Subcutaneous adipose tissue (tissue), 4 donors: Measurements from ENCODE around the gene PHYHIPL. TPM values are rescaled to one million over a fixed set of nuclear protein-coding genes. Genes with fewer than 3 reads are reported as not detected.

Experiments used
- CTCF ChIP-seq: fragments of 450-650 bp; IDR thresholded peaks from one replicate; pipeline ENCODE4 v1.5.1; 2016; ENCODE audit warnings: low read depth, mild to moderate bottlenecking, control low read depth, antibody characterized with exemption, moderate library complexity
- total RNA-seq, 4 donors: library from RNA; depleted of rRNA; stranded (reverse); fragments of >200 nt; gene quantifications; one replicate each; pipeline ENCODE4 v1.1.0, GENCODE V29; 2016

PHYHIPL gene
- under 1 TPM in 1 of 4 donors, not detected in 3; 0.22 TPM for total RNA-seq

DNA sequence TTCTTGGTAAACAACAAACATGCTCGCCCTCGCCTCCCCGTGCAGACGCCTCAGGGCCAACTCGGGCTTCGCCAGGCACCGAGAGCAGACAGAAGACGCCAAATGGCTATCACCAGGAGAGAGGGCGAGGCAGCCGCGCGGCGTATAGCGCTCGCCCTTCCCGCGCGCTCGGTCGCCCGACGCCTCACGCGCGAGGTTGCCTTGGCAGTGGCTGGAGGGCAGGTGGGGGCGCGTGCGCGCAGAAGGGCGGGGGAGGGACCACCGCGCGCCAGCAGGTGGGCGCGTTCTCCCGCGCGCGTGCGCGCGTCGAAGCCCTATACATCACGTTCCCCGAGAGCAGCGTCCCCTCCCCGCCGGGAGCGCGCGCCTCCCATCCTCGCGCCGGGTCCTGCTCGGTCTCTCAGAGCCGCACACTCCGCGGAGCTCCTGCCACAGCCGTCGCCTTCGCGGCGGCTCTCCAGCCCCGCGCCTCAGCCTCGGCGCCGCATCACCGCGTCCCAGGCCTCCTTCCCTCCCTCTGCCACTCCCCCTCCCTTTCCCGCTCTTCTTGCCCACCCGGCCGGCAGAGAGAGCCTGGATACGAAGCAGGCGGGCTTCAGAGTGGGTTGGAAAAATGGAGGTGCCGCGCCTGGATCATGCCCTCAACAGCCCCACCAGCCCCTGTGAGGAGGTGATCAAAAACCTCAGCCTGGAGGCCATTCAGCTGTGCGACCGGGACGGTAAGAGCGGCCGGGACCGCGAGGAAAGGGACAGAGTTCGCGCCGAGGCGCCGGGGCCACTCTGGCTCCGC, at the start of gene PHYHIPL:
TSS of gene PHYHIPL (plus strand) at position 403 of the 790 bp plus-strand sequence. CDS start at position 614, 211 bp downstream.
- no peak for TF ChIP-seq CTCF

DNA sequence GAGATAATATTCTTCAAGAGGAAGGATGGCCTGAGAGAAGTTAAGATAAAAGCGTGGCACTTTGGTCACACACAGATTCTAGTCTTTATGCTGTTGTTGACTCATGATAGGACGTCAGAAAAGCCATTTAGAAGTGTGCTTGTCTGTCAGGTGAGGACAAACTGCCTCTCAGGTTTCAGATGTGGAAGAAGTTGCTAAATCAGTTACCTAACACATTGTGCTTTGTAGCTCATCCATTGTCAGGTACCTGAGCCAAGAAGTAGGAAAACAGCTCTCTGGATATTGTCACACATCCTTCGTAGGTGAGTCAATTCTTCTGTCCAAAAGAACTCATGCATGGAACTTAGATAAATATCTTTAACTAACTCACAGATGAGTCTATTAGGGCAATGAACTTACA, 49.5 kb upstream of the PHYHIPL start:
- no peak for TF ChIP-seq CTCF

DNA sequence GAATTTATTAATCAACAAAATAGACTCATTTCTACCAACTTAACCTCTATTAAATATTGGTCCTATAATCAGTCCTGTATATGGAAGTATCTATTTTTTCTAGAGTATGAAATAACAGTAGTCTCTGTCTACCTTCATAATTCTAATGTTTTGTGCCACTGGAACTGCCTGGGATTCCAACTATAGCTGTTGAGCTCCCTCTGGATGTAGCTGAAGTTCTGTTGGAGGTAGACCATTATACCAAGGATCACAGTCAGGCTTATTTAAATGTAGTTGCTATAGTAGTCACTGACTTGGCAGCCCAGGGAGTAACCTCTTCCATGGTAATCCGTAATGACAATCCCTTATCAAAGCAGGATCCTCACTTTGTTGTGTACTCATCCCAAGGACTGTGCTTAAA, 48.5 kb upstream of the PHYHIPL start:
- no peak for TF ChIP-seq CTCF

DNA sequence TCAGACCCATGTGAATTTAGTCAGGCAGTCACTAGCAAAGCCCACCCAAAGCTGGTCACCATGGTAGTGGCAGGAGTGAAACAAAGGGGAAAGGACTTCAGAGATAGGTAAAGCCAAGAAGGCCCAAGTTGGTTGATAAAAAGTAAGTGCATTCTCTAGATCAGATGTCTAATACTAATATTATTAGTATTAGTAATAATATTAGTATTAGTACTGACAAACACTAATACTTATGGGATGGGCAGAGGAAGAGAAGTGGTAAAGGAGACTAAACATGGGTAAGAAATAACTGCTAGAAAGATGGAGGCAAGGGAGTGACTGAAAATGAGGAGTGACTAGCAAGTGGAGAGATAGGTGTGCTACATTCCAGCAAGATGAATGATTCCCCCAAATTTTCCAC, 46.6 kb upstream of the PHYHIPL start:
- TF ChIP-seq CTCF = no peak

- no peak for TF ChIP-seq CTCF
These were observed 44.8 kb upstream of the PHYHIPL start for GRCh38 chr10:59131666-59132065.

DNA sequence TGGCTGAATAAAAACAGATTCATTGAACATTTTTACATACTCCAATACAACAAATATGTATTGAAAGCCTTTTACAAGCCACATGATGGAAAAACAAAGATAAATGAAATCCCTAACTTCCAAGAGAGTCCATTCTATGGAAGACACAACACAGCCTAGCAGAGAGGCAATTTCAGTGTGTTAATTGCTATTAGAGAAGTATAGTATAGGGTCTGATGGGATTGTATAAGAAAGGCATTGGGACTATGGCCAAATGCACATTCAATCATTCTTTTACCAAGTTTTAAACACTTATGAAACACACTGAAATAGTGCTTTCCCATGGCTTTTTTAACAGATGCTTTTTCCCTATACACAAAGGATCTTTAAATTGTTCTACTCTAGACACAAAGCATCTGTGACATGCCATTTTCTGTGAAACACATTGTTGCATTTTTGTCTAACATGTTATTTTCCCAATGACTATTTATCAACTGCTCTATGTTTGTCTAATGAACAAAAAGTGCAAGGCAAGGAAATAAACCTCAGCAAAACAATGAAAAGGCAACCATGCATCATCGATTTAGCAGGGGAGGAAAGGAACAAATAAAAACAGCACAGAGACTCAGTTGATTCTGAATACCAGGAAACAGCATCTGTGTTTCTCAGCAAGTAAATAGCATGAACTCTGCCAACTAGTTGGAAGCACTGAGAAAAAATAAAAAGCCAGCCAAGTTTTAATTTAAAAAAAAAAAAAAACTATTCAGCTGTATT, 42.4 kb upstream of the PHYHIPL start:
- no peak for TF ChIP-seq CTCF

DNA sequence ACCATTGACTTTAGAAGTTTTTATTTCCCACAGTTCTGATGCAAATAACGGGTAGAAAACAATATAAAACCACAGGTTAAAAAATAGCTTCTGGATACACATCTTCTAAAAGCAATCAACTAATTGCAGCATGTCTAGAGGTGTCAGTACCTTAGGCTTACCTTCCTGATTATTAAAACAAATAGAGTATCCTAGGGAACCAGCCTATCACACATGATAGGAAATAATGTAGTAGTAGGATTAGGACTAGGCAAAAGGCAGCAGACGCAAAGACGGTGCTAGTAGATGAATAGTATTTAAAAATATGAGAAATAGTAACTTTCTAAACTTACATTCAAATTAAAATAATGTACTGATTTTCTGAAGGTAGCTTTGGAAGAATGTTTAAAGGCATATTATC, 41.7 kb upstream of the PHYHIPL start:
- TF ChIP-seq CTCF = no peak
